HCT116 (cell line): ENCODE measurements around the gene POLN. TPM values are rescaled to one million over a fixed set of nuclear protein-coding genes. Genes with fewer than 3 reads are reported as not detected.

Experiments
- ATAC-seq: fragments of 200-7000 bp; cut with Tn5 transposase; 2 replicates; pipeline ENCODE4 v1.9.1; 2020; ENCODE audit warnings: mild to moderate bottlenecking, moderate library complexity
- BruUV-seq: library from RNA; stranded (reverse); fragments of 400-500 nt; replicated peaks from 2 replicates; lab custom pipeline; 2021; lab: Mats Ljungman, UMichigan
- CTCF ChIA-PET: fragments of 300-600 bp; sonication (Branson Sonifier 250); formaldehyde crosslinking; loops from one replicate; lab custom pipeline; 2021; ENCODE audit warnings: antibody characterized with exemption; lab: Charles Lee
- POLR2A ChIA-PET: fragments of 300-600, 350-600 bp; sonication (Branson Sonifier 250); formaldehyde crosslinking; loops from one replicate; lab custom pipeline; 2021; ENCODE audit warnings: antibody characterized with exemption; lab: Charles Lee
- RAD21 ChIA-PET, 2 experiments: fragments of 300-600 bp; sonication (Branson Sonifier 250); formaldehyde crosslinking; loops; one replicate each; lab custom pipeline; 2023; ENCODE audit warnings: low total read pairs in 2 of 2; ENCODE audit not compliant: uncharacterized antibody in 2 of 2, unreplicated experiment in 2 of 2, low non-redundant PET in 1 of 2; lab: Charles Lee
- DNase-seq: peaks from one replicate; pipeline ENCODE4 v3.0.0-alpha.2; 2010; ENCODE audit warnings: low read depth, low spot score
- H2AFZ ChIP-seq: fragments of 200-600 bp; shearing (Covaris generic), sonication (generic); 2 replicates; pipeline ENCODE4 v1.6.1; 2017; ENCODE audit warnings: low read depth, mixed run types, mixed read lengths, antibody characterized with exemption, low read length; ENCODE audit not compliant: poor library complexity, severe bottlenecking
- H3K27ac ChIP-seq: 2 replicates; pipeline ENCODE4 v1.5.1; 2012; ENCODE audit warnings: low read depth, low read length
- H3K27me3 ChIP-seq: fragments of 200-600 bp; sonication (generic); 2 replicates; pipeline ENCODE4 v1.6.1; 2016; ENCODE audit warnings: mixed run types, low read length, mixed read lengths; ENCODE audit not compliant: insufficient read depth
- H3K36me3 ChIP-seq, 2 experiments: fragments of 200-500 bp in 1 of 2; fragments of 200-600 bp in 1 of 2; sonication (Bioruptor generic) in 1 of 2; sonication (generic) in 1 of 2; 2 replicates each; pipeline versions ENCODE4 v1.5.1 to v1.6.1; 2014 to 2016; ENCODE audit warnings: low read length in 2 of 2, inconsistent platforms in 1 of 2, mixed read lengths in 1 of 2, mixed run types in 1 of 2; ENCODE audit not compliant: insufficient read depth in 2 of 2, control insufficient read depth in 1 of 2
- H3K4me1 ChIP-seq, 2 experiments: fragments of 200-600 bp in 1 of 2; sonication (generic) in 1 of 2; 2 replicates each; pipeline versions ENCODE4 v1.5.1 to v1.6.1; 2012 to 2017; ENCODE audit warnings: low read length in 2 of 2, inconsistent platforms in 1 of 2, mild to moderate bottlenecking in 1 of 2, mixed read lengths in 1 of 2, mixed run types in 1 of 2, moderate library complexity in 1 of 2; ENCODE audit not compliant: insufficient read depth in 2 of 2, control insufficient read depth in 1 of 2
- H3K4me2 ChIP-seq: fragments of 200-600 bp; sonication (generic); 2 replicates; pipeline ENCODE4 v1.6.1; 2017; ENCODE audit warnings: mixed run types, low read length, mixed read lengths
- H3K4me3 ChIP-seq, 2 experiments: fragments of 200-600 bp in 1 of 2; sonication (generic) in 1 of 2; replicated peaks in 1 of 2; 2 replicates each; pipeline ENCODE4 v1.5.1; 2011 to 2016; ENCODE audit warnings: low read length in 2 of 2, control low read depth in 1 of 2, low read depth in 1 of 2, mild to moderate bottlenecking in 1 of 2, mixed read lengths in 1 of 2, mixed run types in 1 of 2
- H3K79me2 ChIP-seq: fragments of 200-600 bp; sonication (generic); 2 replicates; pipeline ENCODE4 v1.6.1; 2017; ENCODE audit warnings: mild to moderate bottlenecking, mixed run types, low read length, moderate library complexity, mixed read lengths; ENCODE audit not compliant: insufficient read depth
- H3K9ac ChIP-seq: fragments of 200-600 bp; sonication (generic); 2 replicates; pipeline ENCODE4 v1.6.1; 2016; ENCODE audit warnings: low read length, mixed read lengths
- H3K9me2 ChIP-seq: fragments of 200-600 bp; sonication (generic), shearing (Covaris generic); 2 replicates; pipeline ENCODE4 v1.6.1; 2017; ENCODE audit warnings: mixed run types, mild to moderate bottlenecking, moderate library complexity; ENCODE audit not compliant: insufficient read depth
- H3K9me3 ChIP-seq, 2 experiments: fragments of 200-500 bp in 1 of 2; fragments of 200-600 bp in 1 of 2; sonication (Bioruptor generic) in 1 of 2; sonication (generic) in 1 of 2; 2 replicates each; pipeline ENCODE4 v1.6.1; 2014 to 2017; ENCODE audit warnings: low read length in 2 of 2, mixed read lengths in 2 of 2, inconsistent platforms in 1 of 2, low read depth in 1 of 2, mild to moderate bottlenecking in 1 of 2, mixed run types in 1 of 2, moderate library complexity in 1 of 2; ENCODE audit not compliant: control insufficient read depth in 1 of 2, insufficient read depth in 1 of 2
- H4K20me1 ChIP-seq: fragments of 200-600 bp; sonication (generic), shearing (Covaris generic); 2 replicates; pipeline ENCODE4 v1.6.1; 2017; ENCODE audit warnings: mixed run types, mild to moderate bottlenecking, moderate library complexity; ENCODE audit not compliant: insufficient read depth
- ATF3 ChIP-seq: IDR thresholded peaks from 2 replicates; pipeline ENCODE4 v1.6.1; 2012
- CTCF ChIP-seq, 3 experiments: fragments of 200-600 bp in 1 of 3; sonication (generic) in 1 of 3; IDR thresholded peaks in 2 of 3; conservative IDR thresholded peaks in 1 of 3; 2 replicates each; pipeline ENCODE4 v1.5.1; 2012 to 2017; ENCODE audit warnings: low read depth in 2 of 3, low read length in 2 of 3, antibody characterized with exemption in 1 of 3, borderline replicate concordance in 1 of 3, control low read depth in 1 of 3, mild to moderate bottlenecking in 1 of 3, mixed read lengths in 1 of 3, mixed run types in 1 of 3, moderate library complexity in 1 of 3; ENCODE audit not compliant: insufficient read depth in 1 of 3
- ELF1 ChIP-seq: IDR thresholded peaks from 2 replicates; pipeline ENCODE4 v1.6.1; 2012; ENCODE audit warnings: low read depth, borderline replicate concordance
- JUND ChIP-seq: IDR thresholded peaks from 2 replicates; pipeline ENCODE4 v1.6.1; 2012
- RAD21 ChIP-seq: IDR thresholded peaks from 2 replicates; pipeline ENCODE4 v1.6.1; 2012; ENCODE audit warnings: low read depth, mild to moderate bottlenecking
- SIN3A ChIP-seq: IDR thresholded peaks from 2 replicates; pipeline ENCODE4 v1.6.1; 2012; ENCODE audit warnings: low read depth
- SP1 ChIP-seq: IDR thresholded peaks from 2 replicates; pipeline ENCODE4 v1.6.1; 2012; ENCODE audit warnings: low read depth
- YY1 ChIP-seq: IDR thresholded peaks from 2 replicates; pipeline ENCODE4 v1.6.1; 2011; ENCODE audit warnings: low read length, low read depth, moderate library complexity, mild to moderate bottlenecking; ENCODE audit not compliant: insufficient replicate concordance; ENCODE audit errors: extremely low read depth
- ZBTB33 ChIP-seq: IDR thresholded peaks from 2 replicates; pipeline ENCODE4 v1.6.1; 2011; ENCODE audit warnings: mild to moderate bottlenecking, low read length, moderate library complexity; ENCODE audit not compliant: insufficient replicate concordance; ENCODE audit errors: extremely low read depth
- ZFX ChIP-seq: fragments of 450-650 bp; IDR thresholded peaks from 2 replicates; pipeline ENCODE4 v1.6.1; 2017
- ZNF274 ChIP-seq: fragments of 200-500 bp; sonication (Bioruptor generic); IDR thresholded peaks from 2 replicates; pipeline ENCODE4 v1.6.1; 2014; ENCODE audit warnings: mild to moderate bottlenecking, low read depth, low read length, inconsistent platforms
- intact Hi-C: fragments of 100-400 bp; cut with micrococcal nuclease; formaldehyde crosslinking; loops from 2 replicates; pipeline ENCODE4 v1.10.0; 2022
- total RNA-seq: library from RNA; stranded (reverse); gene quantifications from one replicate; pipeline ENCODE4 v1.2.1, GENCODE V29; 2021; ENCODE audit not compliant: unreplicated experiment

The POLN gene
- total RNA-seq, 1 experiment from 2014 or later: 3.1 TPM

GRCh38 chr4:2154215-2154740 lies 87.6 kb downstream of the POLN start (continued):
- TF ChIP-seq ZBTB33 (no peak), JUND (no peak), CTCF (IDR thresholded peaks at IDR 0.05 in 2 of 3, conservative IDR thresholded peaks at IDR 0.05 in 1 of 3; ENCODE audit: borderline replicate concordance in 1 of 3, insufficient read depth in 1 of 3, low read depth in 2 of 3, low read length in 2 of 3) (no peak), SIN3A (no peak), YY1 (no peak), SP1 (no peak), ATF3 (no peak), ZFX (no peak), ZNF274 (no peak)

- H3K36me3 ChIP-seq: no peaks in the 10 kb centered on the region
- TF ChIP-seq RAD21: no peak
- TF ChIP-seq ELF1: no peak
- CTCF ChIA-PET: no interaction called here
- BruUV-seq: no TSS peak
- RAD21 ChIA-PET: no interaction called here
- no peaks in the 10 kb centered on the region for H3K9me3 ChIP-seq
- H4K20me1 ChIP-seq: no peaks in the 10 kb centered on the region
- H3K9ac ChIP-seq: no peak overlapping the region
- H2AFZ ChIP-seq: no peak overlapping the region
- DNase-seq (no peak), ATAC-seq (no peak)
- no peaks in the 10 kb centered on the region for H3K27me3 ChIP-seq
- intact Hi-C loops: no loop called here
- no peaks in the 10 kb centered on the region for H3K79me2 ChIP-seq
- H3K4me3 ChIP-seq: no peak overlapping the region
- H3K9me2 ChIP-seq: no peaks in the 10 kb centered on the region
- H3K27ac ChIP-seq: no peak overlapping the region
- POLR2A ChIA-PET: no interaction called here
- no peak overlapping the region for H3K4me2 ChIP-seq
- H3K4me1 ChIP-seq: no peaks in the 10 kb centered on the region
These were observed 90.4 kb downstream of the POLN start for GRCh38 chr4:2151544-2151943.
